Measurements from ENCODE around the gene NSD2.
"Not testable (repeated sequence)": the region's sequence is repeated elsewhere in the genome, so short reads cannot be mapped to it uniquely, and the experiment has no call there.

NSD2 gene

GRCh38 chr4:2008921-2009650, 137.9 kb downstream of the NSD2 start, which contains the start of gene NELFA:
TSS of gene NELFA (minus strand) at chr4:2008974. CDS start at chr4:2008959, 15 bp downstream.
- DNase-seq, result peak; percentile 73

- peak; percentile 18 for DNase-seq
These were observed 138.5 kb downstream of the NSD2 start for GRCh38 chr4:2009651-2010233.

GRCh38 chr4:2011583-2011982, 140.4 kb downstream of the NSD2 start:
- DNase-seq, result no peak

GRCh38 chr4:2015008-2015407, 143.8 kb downstream of the NSD2 start:
- DNase-seq, result no peak

- not testable (repeated sequence) for DNase-seq
These were observed 150.3 kb downstream of the NSD2 start for GRCh38 chr4:2021358-2022018.

GRCh38 chr4:2024683-2025082, 153.5 kb downstream of the NSD2 start:
- no peak for DNase-seq

- no peak for DNase-seq
These were observed 154.6 kb downstream of the NSD2 start for GRCh38 chr4:2025817-2026216.

GRCh38 chr4:2027120-2027519, 155.9 kb downstream of the NSD2 start:
- DNase-seq, result not testable (repeated sequence)

- DNase-seq, result not testable (repeated sequence)
These were observed 160.0 kb downstream of the NSD2 start for GRCh38 chr4:2031161-2031560.

Data from NCI-H1694 (cell line).